Effector memory CD4-positive, alpha-beta T cell (primary cell): Measurements from ENCODE around the gene SHOC2.

Source experiments
- DNase-seq, 3 donors: peaks; one replicate each; pipeline ENCODE4 v3.0.0-alpha.2; 2020
- H3K27ac ChIP-seq: 2 replicates; pipeline ENCODE4 v1.7.0; 2013; ENCODE audit warnings: mild to moderate bottlenecking, low read length, moderate library complexity; ENCODE audit not compliant: insufficient read depth, poor library complexity, severe bottlenecking
- H3K27me3 ChIP-seq: replicated peaks from 2 replicates; pipeline ENCODE4 v1.7.0; 2013; ENCODE audit warnings: mild to moderate bottlenecking, low read length; ENCODE audit not compliant: insufficient read depth, control insufficient read depth, poor library complexity, severe bottlenecking
- H3K36me3 ChIP-seq: 2 replicates; pipeline ENCODE4 v1.7.0; 2013; ENCODE audit warnings: mild to moderate bottlenecking, low read length, moderate library complexity; ENCODE audit not compliant: control insufficient read depth, insufficient read depth
- H3K4me1 ChIP-seq: 2 replicates; pipeline ENCODE4 v1.7.0; 2013; ENCODE audit warnings: low read length, mild to moderate bottlenecking; ENCODE audit not compliant: control insufficient read depth, insufficient read depth, poor library complexity, severe bottlenecking
- H3K4me3 ChIP-seq: 2 replicates; pipeline ENCODE4 v1.7.0; 2013; ENCODE audit warnings: low read length, low read depth, mild to moderate bottlenecking; ENCODE audit not compliant: insufficient read depth, poor library complexity, severe bottlenecking
- H3K9me3 ChIP-seq: 2 replicates; pipeline ENCODE4 v1.7.0; 2013; ENCODE audit warnings: mild to moderate bottlenecking, low read length, moderate library complexity; ENCODE audit not compliant: control insufficient read depth

SHOC2 gene

DNA sequence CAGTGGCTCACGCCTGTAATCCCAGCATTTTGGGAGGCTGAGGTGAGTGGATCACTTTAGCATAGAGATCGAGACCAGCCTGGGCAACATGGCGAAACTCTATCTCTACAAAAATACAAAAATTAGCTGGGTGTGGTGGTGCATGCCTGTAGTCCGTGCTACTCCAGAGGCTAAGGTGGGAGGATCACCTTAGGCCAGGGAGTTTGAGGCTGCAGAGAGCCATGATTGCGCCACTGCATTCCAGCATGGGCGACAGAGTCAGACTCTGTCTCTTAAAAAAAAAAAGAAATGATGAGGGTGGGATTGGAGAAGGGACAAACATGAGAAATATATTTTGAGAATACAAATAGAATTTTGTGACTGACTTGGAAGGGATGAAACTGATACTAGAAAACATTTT is 76.9 kb downstream of the SHOC2 start:
- Histone ChIP-seq H3K36me3 (no peaks in the 10 kb centered on the region), H3K9me3 (no peaks in the 10 kb centered on the region), H3K4me3 (no peak overlapping the region), H3K27me3 (no peaks in the 10 kb centered on the region), H3K4me1 (peaks cover 13% of the 10 kb centered on the region), H3K27ac (no peak overlapping the region)
- no peak for DNase-seq

GRCh38 chr10:111004016-111004415 is 84.6 kb downstream of the SHOC2 start:
- H3K4me3 ChIP-seq: no peak overlapping the region
- H3K27ac ChIP-seq: no peak overlapping the region
- H3K27me3 ChIP-seq: no peaks in the 10 kb centered on the region
- H3K4me1 ChIP-seq: no peaks in the 10 kb centered on the region
- no peaks in the 10 kb centered on the region for H3K9me3 ChIP-seq
- no peak for DNase-seq
- peaks cover 23% of the 10 kb centered on the region for H3K36me3 ChIP-seq

DNA sequence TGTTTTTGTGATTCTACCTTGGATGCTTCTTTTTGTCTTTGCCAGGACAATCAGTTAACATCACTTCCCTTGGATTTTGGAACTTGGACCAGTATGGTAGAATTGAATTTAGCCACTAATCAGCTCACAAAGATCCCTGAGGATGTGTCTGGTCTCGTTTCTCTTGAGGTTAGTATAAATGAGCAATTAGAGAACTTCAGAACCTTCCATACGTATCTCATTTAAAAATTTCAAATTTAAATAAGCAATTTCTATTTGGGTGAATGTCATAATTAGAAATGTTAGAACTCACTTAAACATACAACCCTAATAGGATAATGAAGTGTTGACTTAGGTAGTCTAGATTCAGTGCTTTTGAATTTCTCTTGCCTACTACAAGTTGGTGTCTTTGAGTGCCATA is 88.1 kb downstream of the SHOC2 start:
- peaks cover 26% of the 10 kb centered on the region for H3K36me3 ChIP-seq
- H3K27ac ChIP-seq: no peak overlapping the region
- no peak overlapping the region for H3K4me3 ChIP-seq
- no peaks in the 10 kb centered on the region for H3K9me3 ChIP-seq
- no peaks in the 10 kb centered on the region for H3K4me1 ChIP-seq
- no peak for DNase-seq
- H3K27me3 ChIP-seq: no peaks in the 10 kb centered on the region

DNA sequence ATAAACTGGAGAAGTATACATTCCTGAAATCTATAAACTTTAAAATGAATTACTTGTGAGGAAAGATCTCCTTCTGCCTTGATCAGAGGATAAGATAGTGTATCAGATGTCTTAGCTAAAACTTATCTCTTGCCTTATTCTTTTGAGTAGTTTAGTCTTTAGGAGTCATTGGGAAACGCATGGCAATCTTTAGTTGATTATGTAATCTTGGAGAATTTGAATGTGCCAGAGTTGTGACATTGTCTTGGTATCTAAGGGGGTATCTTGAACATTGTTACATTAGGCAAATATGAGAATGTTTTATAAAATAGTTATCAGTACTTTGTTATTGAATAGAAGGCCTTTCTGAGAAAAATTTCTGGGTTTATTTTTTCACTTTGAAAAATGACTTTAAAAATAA is 95.8 kb downstream of the SHOC2 start:
- no peaks in the 10 kb centered on the region for H3K27me3 ChIP-seq
- no peak overlapping the region for H3K4me3 ChIP-seq
- no peaks in the 10 kb centered on the region for H3K4me1 ChIP-seq
- DNase-seq: no peak
- H3K36me3 ChIP-seq: peaks cover 9% of the 10 kb centered on the region
- no peaks in the 10 kb centered on the region for H3K9me3 ChIP-seq
- H3K27ac ChIP-seq: no peak overlapping the region

DNA sequence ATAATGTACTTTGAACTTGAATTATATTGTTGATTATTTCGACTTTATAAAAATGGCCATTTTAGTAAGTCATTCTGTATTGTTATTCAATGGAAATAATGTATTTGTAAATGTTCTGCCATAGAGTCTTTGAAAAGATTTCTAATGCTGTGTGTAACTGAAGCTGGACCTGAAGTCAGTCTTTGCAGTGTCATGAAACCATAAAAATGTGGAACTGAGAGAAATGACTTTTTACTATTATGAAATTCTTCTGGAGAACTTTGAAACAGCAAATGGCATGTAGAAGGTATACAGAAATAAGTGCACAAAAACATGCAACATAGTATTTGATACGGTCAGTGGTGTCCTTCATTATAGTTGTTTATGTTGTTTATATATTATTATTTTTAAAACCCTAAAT is 97.7 kb downstream of the SHOC2 start:
- Histone ChIP-seq H3K4me3 (no peak overlapping the region), H3K27me3 (no peaks in the 10 kb centered on the region), H3K9me3 (no peaks in the 10 kb centered on the region), H3K27ac (no peak overlapping the region), H3K36me3 (peaks cover 3% of the 10 kb centered on the region), H3K4me1 (no peaks in the 10 kb centered on the region)
- DNase-seq: no peak

DNA sequence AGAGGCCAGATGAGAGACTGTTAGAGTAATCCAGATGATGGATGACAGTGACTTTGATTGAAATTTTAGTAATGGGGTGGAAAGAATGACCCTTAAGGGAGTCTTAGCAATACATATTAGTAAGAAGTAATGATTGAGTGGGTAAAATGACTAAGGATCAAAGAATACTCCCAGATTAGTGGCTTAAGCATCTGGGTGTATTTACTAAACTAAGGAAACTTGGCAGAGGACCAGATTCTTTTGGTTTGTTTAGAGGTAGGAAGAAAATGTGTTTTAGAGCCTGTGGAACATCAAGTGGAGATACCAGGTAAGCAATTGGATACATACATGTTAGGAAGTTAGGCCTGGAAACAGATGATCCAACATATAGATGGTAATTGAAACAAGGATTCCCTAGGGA is 98.6 kb downstream of the SHOC2 start:
- Histone ChIP-seq H3K27ac (no peak overlapping the region), H3K4me3 (no peak overlapping the region), H3K4me1 (no peaks in the 10 kb centered on the region), H3K36me3 (peaks cover 9% of the 10 kb centered on the region), H3K9me3 (peaks cover 2% of the 10 kb centered on the region), H3K27me3 (no peaks in the 10 kb centered on the region)
- DNase-seq: no peak

GRCh38 chr10:111023060-111023459 is 103.7 kb downstream of the SHOC2 start:
- H3K27me3 ChIP-seq: no peaks in the 10 kb centered on the region
- no peak overlapping the region for H3K27ac ChIP-seq
- no peak overlapping the region for H3K4me3 ChIP-seq
- peaks cover 9% of the 10 kb centered on the region for H3K36me3 ChIP-seq
- no peaks in the 10 kb centered on the region for H3K4me1 ChIP-seq
- no peak for DNase-seq
- peaks cover 3% of the 10 kb centered on the region for H3K9me3 ChIP-seq

DNA sequence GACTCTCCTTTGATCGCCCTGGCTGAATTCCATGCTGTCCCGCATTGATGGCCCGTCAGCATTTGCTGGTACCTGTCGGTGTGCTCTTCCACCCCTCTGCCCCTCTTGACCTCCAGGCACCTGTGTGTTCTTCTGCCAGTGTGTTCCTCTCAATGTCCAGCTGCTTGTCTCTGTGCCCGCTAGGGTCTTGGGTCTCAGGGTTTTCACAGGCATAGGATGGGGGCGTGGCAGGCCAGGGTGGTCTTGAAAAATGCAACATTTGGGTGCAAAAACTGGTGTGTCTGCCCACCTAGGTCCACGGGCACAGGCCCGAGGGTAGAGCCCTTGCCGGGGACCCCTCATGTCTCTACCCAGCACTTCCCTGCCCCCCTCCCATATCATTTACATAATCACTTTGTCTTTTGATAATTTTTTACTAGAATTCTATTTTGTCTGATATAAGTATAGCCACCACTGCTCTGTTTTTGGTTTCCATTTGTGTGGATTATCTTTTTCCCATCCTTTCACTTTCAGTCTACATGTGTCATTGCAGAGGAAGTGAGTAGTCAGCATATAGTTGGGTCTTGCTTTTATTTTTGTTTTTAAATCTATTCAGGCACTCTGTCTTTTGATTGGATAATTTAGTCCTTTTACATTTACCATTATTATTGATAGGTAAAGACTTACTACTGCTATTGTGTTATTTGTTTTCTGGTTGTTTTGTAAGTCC is 110.8 kb downstream of the SHOC2 start:
- no peak overlapping the region for H3K27ac ChIP-seq
- DNase-seq: no peak
- H3K36me3 ChIP-seq: no peaks in the 10 kb centered on the region
- H3K27me3 ChIP-seq: no peaks in the 10 kb centered on the region
- H3K9me3 ChIP-seq: no peaks in the 10 kb centered on the region
- H3K4me1 ChIP-seq: no peaks in the 10 kb centered on the region
- H3K4me3 ChIP-seq: no peak overlapping the region

DNA sequence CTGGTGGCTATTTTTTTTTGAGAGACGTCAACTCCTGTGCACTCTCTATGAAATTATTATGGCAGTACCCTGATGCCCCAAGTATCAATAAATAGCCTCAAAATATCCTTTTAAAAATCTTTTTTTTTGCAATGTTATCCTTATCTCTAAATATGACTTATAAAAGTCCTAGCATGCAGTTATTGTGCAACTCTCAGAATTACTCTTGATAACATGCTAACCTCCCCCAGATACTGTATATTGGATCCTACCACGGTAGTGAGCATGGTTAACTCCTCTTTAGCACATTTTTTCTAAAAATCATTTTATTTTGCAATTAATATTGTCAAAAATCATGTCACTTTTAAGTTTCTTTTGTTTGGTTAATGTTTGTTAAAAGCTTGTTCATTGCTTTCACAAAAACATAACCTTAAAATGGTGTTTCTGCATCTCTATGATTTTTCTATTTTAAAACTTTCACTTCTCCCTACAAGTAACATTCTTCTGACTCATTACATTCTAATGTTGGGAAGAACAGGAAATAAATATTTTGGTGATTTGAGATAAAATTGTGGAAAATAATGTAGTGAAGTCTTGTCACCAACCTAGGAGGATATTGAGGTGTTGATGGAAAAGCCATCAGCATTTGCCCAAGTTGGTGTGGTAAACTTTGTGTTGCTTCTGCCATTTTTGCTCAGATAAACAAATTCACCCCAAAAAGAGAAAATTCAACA is 115.3 kb downstream of the SHOC2 start:
- no peak for DNase-seq
- no peaks in the 10 kb centered on the region for H3K36me3 ChIP-seq
- H3K27ac ChIP-seq: no peak overlapping the region
- H3K27me3 ChIP-seq: no peaks in the 10 kb centered on the region
- no peaks in the 10 kb centered on the region for H3K4me1 ChIP-seq
- H3K9me3 ChIP-seq: peaks cover 3% of the 10 kb centered on the region
- no peak overlapping the region for H3K4me3 ChIP-seq

- no peaks in the 10 kb centered on the region for H3K36me3 ChIP-seq
- no peaks in the 10 kb centered on the region for H3K27me3 ChIP-seq
- no peaks in the 10 kb centered on the region for H3K4me1 ChIP-seq
- H3K9me3 ChIP-seq: peaks cover 6% of the 10 kb centered on the region
- H3K4me3 ChIP-seq: no peak overlapping the region
- no peak for DNase-seq
- H3K27ac ChIP-seq: no peak overlapping the region
These were observed 116.1 kb downstream of the SHOC2 start for GRCh38 chr10:111035542-111035941.
